Measurements from ENCODE around the gene POU4F3.

Gene POU4F3

DNA sequence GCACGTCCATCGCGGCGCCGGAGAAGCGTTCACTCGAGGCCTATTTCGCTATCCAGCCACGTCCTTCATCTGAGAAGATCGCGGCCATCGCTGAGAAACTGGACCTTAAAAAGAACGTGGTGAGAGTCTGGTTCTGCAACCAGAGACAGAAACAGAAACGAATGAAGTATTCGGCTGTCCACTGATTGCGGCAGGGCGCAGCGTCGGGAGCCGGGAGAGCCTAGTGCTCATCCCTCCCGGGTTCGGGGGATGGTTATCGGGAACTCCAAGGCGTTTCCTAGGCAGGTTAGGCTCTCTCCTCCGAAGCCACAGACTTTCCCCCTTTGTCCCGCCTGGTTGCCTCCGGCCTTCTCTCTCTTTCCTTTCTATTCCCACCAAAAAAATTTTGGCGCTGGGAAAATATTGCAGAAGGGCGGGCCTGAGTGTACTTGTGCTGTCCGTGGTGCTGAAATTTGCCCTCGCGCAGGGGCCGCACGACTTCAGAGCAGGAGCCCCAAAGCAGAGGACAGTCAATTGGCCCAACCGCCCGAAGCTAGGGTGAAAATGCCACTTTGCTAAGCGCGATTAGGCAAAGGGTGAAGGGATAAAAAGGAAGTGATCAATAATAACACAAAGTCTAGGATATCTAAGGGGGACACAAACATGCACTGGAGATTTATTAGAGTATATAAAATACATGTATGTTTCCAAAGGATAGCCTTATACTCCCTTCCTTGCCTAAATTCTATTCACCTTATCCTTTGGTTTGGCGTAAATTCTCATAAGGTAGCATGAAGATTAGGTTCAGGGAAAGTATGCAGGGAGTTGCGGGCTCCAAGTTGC lies 1.8 kb downstream of the POU4F3 start:
- no peak for DNase-seq

DNA sequence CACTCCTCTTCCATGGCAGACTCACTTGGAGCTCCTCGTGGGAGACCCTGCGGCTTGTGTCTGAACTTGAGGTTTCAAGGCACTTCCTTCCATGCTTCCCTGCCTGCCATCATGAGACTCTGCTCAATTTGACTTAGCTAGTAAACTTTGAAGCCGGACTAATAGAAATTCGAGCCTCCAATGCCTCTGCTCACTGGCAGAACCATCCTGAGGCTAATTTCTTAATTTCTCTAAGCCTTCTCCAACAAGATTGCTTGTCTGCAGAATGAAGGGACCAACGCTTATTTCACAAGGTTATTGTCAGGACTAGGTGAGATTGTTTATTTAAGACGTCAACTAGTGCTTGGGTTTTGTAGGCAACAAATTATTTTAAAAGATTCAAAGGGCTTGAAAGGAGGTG lies 3.2 kb downstream of the POU4F3 start:
- no peak for DNase-seq

- DNase-seq, result no peak
Measured at GRCh38 chr5:146342519-146342881, 3.9 kb downstream of the POU4F3 start.

GRCh38 chr5:146342882-146343865 lies 4.5 kb downstream of the POU4F3 start:
- no peak for DNase-seq

GRCh38 chr5:146344155-146345118 lies 5.8 kb downstream of the POU4F3 start:
- no peak for DNase-seq

GRCh38 chr5:146345240-146345577 lies 6.6 kb downstream of the POU4F3 start:
- DNase-seq, result no peak

DNA sequence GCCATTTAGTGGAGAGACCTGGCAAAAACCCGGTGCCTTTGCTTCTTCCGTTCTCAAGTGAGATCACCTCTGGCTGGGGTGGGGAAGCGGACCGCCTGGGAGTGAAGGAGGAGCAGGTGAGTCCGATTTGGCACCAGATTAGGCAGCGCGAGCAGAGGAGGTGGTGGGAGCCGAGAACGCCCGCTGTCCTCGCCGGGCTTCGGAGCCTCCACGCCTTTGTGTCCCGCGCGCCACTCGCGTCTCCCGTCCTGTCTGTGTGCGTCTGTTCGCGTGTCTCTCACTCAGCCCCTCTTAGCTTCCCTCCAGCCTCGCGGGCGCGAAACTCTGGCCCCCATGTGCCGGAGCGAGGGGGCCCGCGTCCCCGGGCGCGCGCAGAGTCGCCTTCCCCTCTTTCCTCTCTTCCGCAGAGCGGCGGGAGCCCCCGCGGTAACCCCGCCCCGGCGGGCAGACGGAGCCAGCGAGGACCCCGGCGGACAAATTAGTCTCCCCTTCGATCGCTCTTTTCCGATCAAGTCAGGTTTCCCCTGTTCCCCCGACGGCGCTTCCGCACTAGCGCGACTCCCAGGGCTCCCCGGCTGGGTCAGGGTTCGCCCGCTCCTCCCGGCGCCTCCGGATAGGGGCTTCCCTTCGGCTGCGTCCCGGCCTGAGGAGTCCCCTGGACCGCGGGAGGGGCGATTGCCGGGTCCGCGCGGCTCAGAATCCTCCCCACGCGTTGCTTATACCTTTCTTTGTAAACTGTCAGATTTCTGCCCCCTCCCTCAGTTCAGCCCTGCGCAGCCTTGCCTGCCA lies 7.1 kb downstream of the POU4F3 start:
- DNase-seq, result no peak

DNA sequence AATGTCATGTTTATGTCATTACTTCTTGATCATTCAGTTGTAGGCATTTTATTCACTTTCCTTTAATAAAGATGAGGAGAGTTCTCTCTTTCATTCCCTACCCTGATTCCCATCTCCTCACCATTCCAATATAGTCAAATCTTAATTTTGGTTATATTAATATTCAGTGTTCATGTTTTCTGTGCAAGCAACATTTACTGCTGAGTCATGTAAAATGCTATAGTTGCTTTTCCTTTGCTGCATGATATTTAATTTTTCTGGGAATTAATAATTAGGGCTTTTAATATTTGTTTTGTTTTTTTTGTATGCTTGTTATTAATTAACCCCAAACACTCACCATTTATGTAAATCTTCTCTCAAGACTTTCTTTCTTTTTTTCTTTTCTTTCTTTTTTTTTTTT lies 18.5 kb downstream of the POU4F3 start:
- no peak for DNase-seq

DNA sequence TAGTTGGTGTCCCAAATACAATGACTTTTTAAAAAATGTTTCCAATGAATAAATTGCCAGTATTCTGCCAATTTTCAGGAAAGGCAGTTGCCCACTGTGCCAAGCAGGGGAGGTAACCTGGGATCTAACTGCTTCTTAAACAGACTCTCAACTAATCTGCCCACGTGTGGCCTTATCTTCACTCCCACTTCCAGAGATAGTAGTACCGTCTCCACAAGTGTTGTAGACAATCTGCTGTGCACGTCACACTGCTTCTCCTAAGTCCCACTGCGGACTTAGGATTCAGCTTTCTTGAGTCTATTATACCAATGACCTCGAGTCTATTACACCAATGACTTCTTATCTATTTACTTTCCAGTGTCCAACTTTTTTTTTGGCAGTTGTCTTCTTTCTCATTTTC lies 21.2 kb downstream of the POU4F3 start:
- no peak for DNase-seq

GRCh38 chr5:146363161-146363874 lies 24.7 kb downstream of the POU4F3 start:
- no peak for DNase-seq

- no peak for DNase-seq
Measured at GRCh38 chr5:146365618-146366017, 27.0 kb downstream of the POU4F3 start.

GRCh38 chr5:146366904-146367303 lies 28.3 kb downstream of the POU4F3 start:
- no peak for DNase-seq

DNA sequence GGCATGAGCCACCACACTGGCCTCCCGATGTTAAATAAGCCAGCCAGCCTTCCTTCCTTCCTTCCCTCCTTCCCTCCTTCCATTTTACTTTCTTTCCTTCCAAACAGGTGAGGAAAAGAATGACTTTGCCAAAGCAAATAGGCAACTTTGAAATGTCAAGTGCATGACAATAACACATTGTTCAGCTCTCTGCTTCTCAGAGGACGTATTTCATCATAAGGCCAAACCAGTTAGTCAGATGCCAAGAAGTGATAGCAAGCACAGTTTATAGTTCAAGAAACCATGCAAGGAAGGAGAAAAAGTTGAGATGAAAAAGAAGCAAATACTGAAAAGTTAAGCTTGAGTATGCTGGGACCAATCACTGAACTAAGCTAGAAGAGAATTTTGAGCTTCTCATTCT lies 29.5 kb downstream of the POU4F3 start:
- no peak for DNase-seq

- DNase-seq, result no peak
Measured at GRCh38 chr5:146369691-146370090, 31.1 kb downstream of the POU4F3 start.

GRCh38 chr5:146376821-146377220 lies 38.2 kb downstream of the POU4F3 start:
- DNase-seq, result no peak

- no peak for DNase-seq
Measured at GRCh38 chr5:146378986-146379385, 40.3 kb downstream of the POU4F3 start.

GRCh38 chr5:146380714-146381113 lies 42.1 kb downstream of the POU4F3 start:
- no peak for DNase-seq

GRCh38 chr5:146388386-146388785 lies 49.7 kb downstream of the POU4F3 start:
- DNase-seq, result no peak

DNA sequence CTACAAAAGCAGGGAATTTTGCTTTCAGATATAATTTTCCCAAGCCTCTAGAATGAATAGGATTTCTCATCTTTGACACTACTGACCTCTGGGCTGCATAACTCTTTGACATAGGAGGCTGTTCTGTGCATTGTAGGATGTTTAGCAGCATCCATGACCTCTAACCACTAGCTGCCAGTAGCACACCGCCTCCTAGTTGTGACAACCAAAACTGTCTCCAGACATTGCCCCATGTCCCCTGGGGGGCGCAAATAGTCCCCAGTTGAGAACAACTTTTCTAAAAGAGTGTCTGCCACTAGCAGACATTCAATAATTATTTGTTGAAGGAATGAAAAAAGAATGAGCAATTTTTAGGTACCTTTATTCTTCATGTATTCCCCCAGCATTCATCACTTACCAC lies 51.8 kb downstream of the POU4F3 start:
- DNase-seq, result no peak

All from COR-L47 (cell line).